HG02885 (cell line): ENCODE data around the gene ARID1B.

Experiments used
- ATAC-seq: cut with Tn5 transposase; IDR thresholded peaks from one replicate; pipeline ENCODE4 v1.9.1; 2021; ENCODE audit warnings: mild to moderate bottlenecking; ENCODE audit not compliant: unreplicated experiment, poor library complexity

ARID1B gene

GRCh38 chr6:157185171-157185570, 408.0 kb downstream of the ARID1B start:
- ATAC-seq = no peak

- no peak for ATAC-seq
Observed at GRCh38 chr6:157185986-157186385, 408.8 kb downstream of the ARID1B start.

GRCh38 chr6:157186785-157187181, 409.6 kb downstream of the ARID1B start:
- no peak for ATAC-seq

- no peak for ATAC-seq
Observed at GRCh38 chr6:157187182-157188083, 410.3 kb downstream of the ARID1B start.

GRCh38 chr6:157188213-157188612, 411.0 kb downstream of the ARID1B start:
- ATAC-seq = no peak

GRCh38 chr6:157193443-157193996, 416.3 kb downstream of the ARID1B start:
- ATAC-seq = no peak

- ATAC-seq = no peak
Observed at GRCh38 chr6:157194110-157194509, 416.9 kb downstream of the ARID1B start.

GRCh38 chr6:157194643-157195042, 417.5 kb downstream of the ARID1B start:
- no peak for ATAC-seq

GRCh38 chr6:157196391-157196790, 419.2 kb downstream of the ARID1B start:
- ATAC-seq = no peak

- no peak for ATAC-seq
Observed at GRCh38 chr6:157198425-157199279, 421.5 kb downstream of the ARID1B start.

- no peak for ATAC-seq
Observed at GRCh38 chr6:157200117-157200516, 422.9 kb downstream of the ARID1B start.

GRCh38 chr6:157200611-157201010, 423.4 kb downstream of the ARID1B start:
- no peak for ATAC-seq

GRCh38 chr6:157201083-157201482, 423.9 kb downstream of the ARID1B start:
- no peak for ATAC-seq

GRCh38 chr6:157203312-157203744, 426.1 kb downstream of the ARID1B start:
- ATAC-seq = peak; percentile 99

- peak; percentile 53 for ATAC-seq
Observed at GRCh38 chr6:157203764-157204163, 426.6 kb downstream of the ARID1B start.

- no peak for ATAC-seq
Observed at GRCh38 chr6:157205473-157206358, 428.5 kb downstream of the ARID1B start.

GRCh38 chr6:157206359-157206815, 429.2 kb downstream of the ARID1B start:
- no peak for ATAC-seq

GRCh38 chr6:157207521-157208076, 430.4 kb downstream of the ARID1B start:
- ATAC-seq = no peak

- ATAC-seq = no peak
Observed at GRCh38 chr6:157209865-157210530, 432.8 kb downstream of the ARID1B start.
